Measurements from ENCODE around the gene NTHL1. TPM values are rescaled to one million over a fixed set of nuclear protein-coding genes. Genes with fewer than 3 reads are reported as not detected.

NTHL1 gene
- polyA plus RNA-seq, 3 donors = 9.2 to 22.4 (median 9.6) TPM

GRCh38 chr16:2090777-2091546 is 43.3 kb upstream of the NTHL1 start:
- no peak overlapping the region for H3K4me2 ChIP-seq (replicated peaks; ENCODE audit: extremely low read depth, low read length, poor library complexity, severe bottlenecking)
- 95% methylated on average over 80 of the region's 101 CpGs for WGBS (ENCODE audit: insufficient coverage)

GRCh38 chr16:2090481-2090776 is 42.8 kb upstream of the NTHL1 start:
- Histone ChIP-seq H3K4me2 (replicated peaks; ENCODE audit: extremely low read depth, low read length, poor library complexity, severe bottlenecking) (no peak overlapping the region), H3K27ac (ENCODE audit: low read depth in 1 of 2, low read length in 2 of 2) (no peak overlapping the region), H4K20me1 (ENCODE audit: insufficient read depth, low read length) (no peaks in the 10 kb centered on the region), H2AFZ (ENCODE audit: insufficient read depth, low read depth, low read length, poor library complexity, severe bottlenecking) (no peak overlapping the region), H3K36me3 (replicated peaks in 1 of 2; ENCODE audit: control insufficient read depth in 1 of 2, insufficient read depth in 2 of 2, low read length in 2 of 2) (peaks cover 53 to 57% of the 10 kb centered on the region in 2 donors), H3K9ac (ENCODE audit: insufficient read depth, low read length, poor library complexity, severe bottlenecking) (no peak overlapping the region), H3K4me1 (ENCODE audit: control insufficient read depth in 1 of 2, insufficient read depth in 2 of 2, low read length in 2 of 2) (no peaks in the 10 kb centered on the region), H3K79me2 (ENCODE audit: insufficient read depth, low read length) (no peaks in the 10 kb centered on the region), H3K9me3 (replicated peaks in 1 of 2; ENCODE audit: control insufficient read depth in 1 of 2, insufficient read depth in 1 of 2, low read length in 2 of 2) (no peaks in the 10 kb centered on the region), H3K4me3 (replicated peaks in 1 of 3; ENCODE audit: low read depth in 2 of 3, low read length in 3 of 3) (no peak overlapping the region), H3K27me3 (ENCODE audit: control insufficient read depth in 2 of 2, insufficient read depth in 2 of 2, low read length in 2 of 2) (no peaks in the 10 kb centered on the region)
- Mint-ChIP-seq H3K27me3 (ENCODE audit: low read depth in 3 of 3) (no peaks in the 10 kb centered on the region), H3K9me3 (peaks cover 0 to 2% (median 0%) of the 10 kb centered on the region in 7 donors), H3K27ac (no peak overlapping the region), H3K36me3 (peaks cover 28 to 64% of the 10 kb centered on the region in 2 donors), H3K4me3 (no peak overlapping the region), H3K4me1 (no peaks in the 10 kb centered on the region)
- intact Hi-C loops (cut with micrococcal nuclease) = no loop called here
- no peak for DNase-seq
- WGBS (ENCODE audit: insufficient coverage) = 97% methylated on average over 14 of the region's 14 CpGs
- TF ChIP-seq CTCF (IDR thresholded peaks at IDR 0.05) = no peak

More at GRCh38 chr16:2090777-2091546, 43.3 kb upstream of the NTHL1 start:
- Histone ChIP-seq H4K20me1 (ENCODE audit: insufficient read depth, low read length) (no peaks in the 10 kb centered on the region), H3K79me2 (ENCODE audit: insufficient read depth, low read length) (no peaks in the 10 kb centered on the region), H3K4me1 (ENCODE audit: control insufficient read depth in 1 of 2, insufficient read depth in 2 of 2, low read length in 2 of 2) (no peaks in the 10 kb centered on the region), H3K4me3 (replicated peaks in 1 of 3; ENCODE audit: low read depth in 2 of 3, low read length in 3 of 3) (no peak overlapping the region), H3K27ac (ENCODE audit: low read depth in 1 of 2, low read length in 2 of 2) (no peak overlapping the region), H3K9me3 (replicated peaks in 1 of 2; ENCODE audit: control insufficient read depth in 1 of 2, insufficient read depth in 1 of 2, low read length in 2 of 2) (no peaks in the 10 kb centered on the region), H3K36me3 (replicated peaks in 1 of 2; ENCODE audit: control insufficient read depth in 1 of 2, insufficient read depth in 2 of 2, low read length in 2 of 2) (peaks cover 54 to 57% of the 10 kb centered on the region in 2 donors), H3K27me3 (ENCODE audit: control insufficient read depth in 2 of 2, insufficient read depth in 2 of 2, low read length in 2 of 2) (no peaks in the 10 kb centered on the region), H3K9ac (ENCODE audit: insufficient read depth, low read length, poor library complexity, severe bottlenecking) (no peak overlapping the region), H2AFZ (ENCODE audit: insufficient read depth, low read depth, low read length, poor library complexity, severe bottlenecking) (no peak overlapping the region)
- no peak overlapping the region for H3K27ac Mint-ChIP-seq
- H3K4me1 Mint-ChIP-seq = no peaks in the 10 kb centered on the region
- no peaks in the 10 kb centered on the region for H3K27me3 Mint-ChIP-seq (ENCODE audit: low read depth in 3 of 3)
- DNase-seq = no peak
- no peak overlapping the region for H3K4me3 Mint-ChIP-seq
- intact Hi-C loops (cut with micrococcal nuclease) = no loop called here
- H3K36me3 Mint-ChIP-seq = peaks cover 31 to 64% of the 10 kb centered on the region in 2 donors
- TF ChIP-seq CTCF (IDR thresholded peaks at IDR 0.05) = no peak
- H3K9me3 Mint-ChIP-seq = peaks cover 0 to 2% (median 0%) of the 10 kb centered on the region in 7 donors
